ENCODE results near the gene BAZ1B.
A peak's percentile ranks its signal among the peaks of the same experiment; 100 is the strongest.
"Not testable (repeated sequence)": the region's sequence is repeated elsewhere in the genome, so short reads cannot be mapped to it uniquely, and the experiment has no call there.

Gene BAZ1B

DNA sequence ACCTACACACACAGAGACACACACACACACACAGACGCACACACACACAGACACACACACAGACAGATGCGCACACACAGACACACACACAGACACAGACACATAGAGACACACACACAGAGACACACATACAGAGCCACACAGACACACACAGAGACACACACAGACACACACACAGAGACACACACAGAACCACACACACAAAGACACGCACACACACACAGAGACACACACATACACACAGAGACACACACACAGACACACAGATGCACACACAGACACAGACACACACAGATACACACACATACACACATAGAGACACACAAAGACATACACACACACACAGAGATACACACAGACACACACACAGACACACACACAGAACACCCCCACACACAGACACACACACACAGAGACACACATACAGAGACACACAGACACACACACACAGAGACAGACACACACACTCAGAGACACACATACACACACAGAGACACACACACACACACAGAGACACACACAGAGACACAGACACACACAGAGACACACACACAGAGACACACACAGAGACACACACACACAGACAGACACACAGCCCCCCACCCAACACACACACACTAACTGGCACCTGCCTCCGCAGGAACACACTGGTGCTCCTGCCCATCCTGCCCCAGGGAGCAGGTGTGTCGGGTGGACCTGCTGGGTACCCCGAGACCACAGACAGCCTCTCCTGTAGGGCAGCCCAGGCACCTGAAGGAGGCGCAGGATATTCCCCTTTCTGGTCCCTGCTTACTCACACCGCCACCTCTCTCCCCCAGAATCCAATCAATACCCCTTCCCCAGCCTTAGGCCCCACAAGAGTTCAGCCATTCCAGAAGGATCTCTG is 93.9 kb downstream of the BAZ1B start:
- no peak for DNase-seq
- no peak for ATAC-seq

DNA sequence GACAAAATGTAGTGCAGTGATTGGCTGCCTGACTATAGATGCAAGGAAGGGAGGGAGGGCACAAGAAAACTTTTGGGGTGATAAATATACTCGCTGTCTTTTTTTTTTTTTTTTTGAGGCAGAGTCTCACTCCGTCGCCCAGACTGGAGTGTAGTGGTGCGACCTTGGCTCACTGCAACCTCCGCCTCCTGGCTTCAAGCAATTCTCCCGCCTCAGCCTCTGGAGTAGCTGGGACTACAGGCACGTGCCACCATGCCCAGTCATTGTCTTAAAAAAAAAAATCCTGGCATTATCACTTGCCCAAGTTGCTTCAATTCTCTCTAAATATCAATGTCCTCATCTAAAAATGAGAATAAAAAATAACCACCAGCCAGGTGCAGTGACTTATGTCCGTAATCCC is 96.1 kb downstream of the BAZ1B start:
- ATAC-seq (no peak), DNase-seq (no peak)

DNA sequence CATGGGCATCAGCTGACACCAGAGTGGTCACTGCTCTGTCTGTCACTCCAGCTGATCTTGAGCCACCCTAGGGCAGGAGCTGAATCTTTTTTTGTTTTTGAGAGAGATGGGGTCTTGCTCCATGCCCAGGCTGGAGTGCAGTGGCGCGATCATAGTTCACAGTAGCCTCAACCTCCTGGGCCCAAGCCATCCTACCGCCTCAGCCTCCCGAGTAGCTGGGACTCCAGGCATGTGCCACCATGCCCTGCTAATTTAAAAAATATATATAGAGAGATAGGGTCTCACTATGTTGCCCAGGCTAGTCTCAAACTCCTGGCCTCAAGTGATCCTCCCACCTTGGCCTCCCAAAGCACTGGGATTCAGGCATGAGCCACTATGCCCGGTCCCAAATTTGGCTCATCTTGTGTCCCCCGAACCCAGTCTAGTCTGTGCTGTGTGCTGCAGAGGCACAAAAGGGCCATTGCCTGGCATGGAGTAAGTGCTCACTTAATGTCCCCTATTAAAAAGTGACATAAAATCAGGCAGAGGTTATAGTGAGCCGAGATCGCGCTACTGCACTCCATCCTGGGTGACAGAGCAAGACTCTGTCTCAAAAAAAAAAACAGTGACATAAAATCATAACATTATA is 96.6 kb downstream of the BAZ1B start:
- no peak for DNase-seq
- no peak for ATAC-seq

DNA sequence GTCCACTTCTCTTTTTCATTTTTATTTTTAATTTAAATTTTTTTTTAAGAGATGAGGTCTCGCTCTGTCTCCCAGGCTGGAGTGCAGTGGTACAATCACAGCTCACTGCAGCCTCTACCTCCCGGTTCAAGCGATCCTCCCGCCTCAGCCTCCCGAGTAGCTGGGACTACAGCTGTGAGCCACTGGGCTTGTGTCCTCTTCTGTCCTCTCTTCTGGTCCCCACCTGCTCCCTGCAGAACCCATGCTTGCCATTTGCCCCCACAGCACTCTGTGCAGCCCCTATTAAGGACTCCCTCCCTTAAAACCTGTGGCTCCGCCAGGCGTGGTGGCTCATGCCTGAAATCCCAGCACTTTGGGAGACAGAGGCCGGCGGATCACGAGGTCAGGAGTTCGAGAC is 97.6 kb downstream of the BAZ1B start:
- ATAC-seq (no peak), DNase-seq (no peak)

DNA sequence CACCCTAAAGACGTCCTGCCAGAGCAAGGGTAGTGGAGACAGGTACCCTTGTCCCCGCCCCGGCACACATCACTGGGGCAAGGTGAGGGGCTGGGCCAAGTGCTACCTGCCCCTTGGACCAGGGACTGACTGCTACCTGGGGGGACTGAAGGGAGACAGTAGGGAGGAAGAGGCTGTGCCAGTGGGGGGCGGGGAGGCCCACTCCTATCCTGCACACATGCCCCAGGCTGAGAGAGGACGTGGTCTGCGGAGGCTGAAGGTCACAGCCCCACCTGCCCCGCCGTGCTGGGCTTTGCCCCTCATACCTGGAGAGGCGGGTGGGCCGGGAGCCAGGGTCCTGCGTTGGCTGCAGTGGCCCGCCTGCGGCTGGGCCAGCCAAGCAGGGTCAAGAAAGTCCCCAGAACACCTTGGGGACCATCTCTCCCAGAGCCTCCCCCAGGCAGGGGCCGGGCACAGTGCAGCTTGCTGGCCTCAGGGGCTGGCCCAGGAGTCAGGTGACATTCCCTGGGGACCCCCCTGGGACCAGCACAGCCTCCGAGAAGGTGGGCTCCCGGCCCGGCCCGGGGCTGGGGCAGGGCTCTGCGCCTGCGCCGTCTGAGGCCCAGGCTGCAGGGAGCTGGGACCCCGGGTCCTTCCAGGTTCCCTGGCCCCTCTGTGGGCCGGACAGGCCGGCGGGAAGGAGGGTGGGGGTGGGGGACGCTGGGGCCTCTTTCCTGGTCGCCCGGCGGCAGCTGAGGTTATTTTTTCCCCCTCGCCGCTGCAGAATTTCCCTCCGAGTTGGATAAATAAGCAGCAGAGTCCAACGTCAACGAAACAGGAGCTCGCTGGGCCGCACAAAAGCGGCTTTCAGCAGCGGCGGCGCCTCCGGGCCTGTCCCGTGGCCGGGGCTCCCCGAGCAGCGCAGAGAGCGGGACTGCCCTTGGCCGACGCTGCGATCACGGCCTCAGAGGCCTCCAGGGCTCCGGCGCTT is 98.3 kb downstream of the BAZ1B start:
- no peak for DNase-seq
- ATAC-seq = no peak

DNA sequence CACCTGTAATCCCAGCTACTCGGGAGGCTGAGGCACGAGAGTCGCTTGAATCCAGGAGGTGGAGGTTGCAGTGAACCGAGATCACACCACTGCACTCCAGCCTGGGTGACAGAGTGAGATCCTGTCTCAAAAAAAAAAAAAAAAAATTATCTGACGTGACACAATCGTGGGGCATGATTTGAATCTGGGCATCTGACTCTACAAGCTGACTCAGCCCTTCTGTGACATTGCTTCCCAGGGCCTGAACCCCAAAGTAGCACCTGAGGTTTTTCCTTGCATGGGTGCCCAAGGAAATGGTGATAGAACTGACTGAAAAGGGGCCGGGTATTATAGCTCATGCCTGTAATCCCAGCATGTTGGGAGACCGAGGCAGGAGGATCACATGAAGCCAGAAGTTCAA is 101.5 kb downstream of the BAZ1B start:
- DNase-seq, ATAC-seq: not testable (repeated sequence)

DNA sequence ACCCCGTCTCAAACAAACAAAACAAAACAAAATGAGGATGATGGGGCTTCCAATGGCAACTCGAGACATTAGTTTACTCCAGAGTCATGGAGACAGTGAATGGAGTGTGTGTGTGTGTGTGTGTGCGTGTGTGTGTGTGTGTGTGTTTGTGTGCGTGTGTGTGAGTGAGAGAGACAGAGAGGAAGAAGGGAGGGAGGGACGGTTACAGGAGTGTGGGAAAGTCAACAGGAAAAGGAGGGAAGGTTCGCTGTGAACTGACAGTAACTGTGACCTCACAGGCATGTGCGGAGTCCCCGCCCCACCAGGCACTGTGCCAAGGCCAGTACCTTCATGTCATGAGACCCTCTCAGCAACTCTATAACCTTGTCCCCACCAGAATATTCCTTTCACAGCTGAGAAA is 102.1 kb downstream of the BAZ1B start:
- DNase-seq, ATAC-seq: not testable (repeated sequence)

DNA sequence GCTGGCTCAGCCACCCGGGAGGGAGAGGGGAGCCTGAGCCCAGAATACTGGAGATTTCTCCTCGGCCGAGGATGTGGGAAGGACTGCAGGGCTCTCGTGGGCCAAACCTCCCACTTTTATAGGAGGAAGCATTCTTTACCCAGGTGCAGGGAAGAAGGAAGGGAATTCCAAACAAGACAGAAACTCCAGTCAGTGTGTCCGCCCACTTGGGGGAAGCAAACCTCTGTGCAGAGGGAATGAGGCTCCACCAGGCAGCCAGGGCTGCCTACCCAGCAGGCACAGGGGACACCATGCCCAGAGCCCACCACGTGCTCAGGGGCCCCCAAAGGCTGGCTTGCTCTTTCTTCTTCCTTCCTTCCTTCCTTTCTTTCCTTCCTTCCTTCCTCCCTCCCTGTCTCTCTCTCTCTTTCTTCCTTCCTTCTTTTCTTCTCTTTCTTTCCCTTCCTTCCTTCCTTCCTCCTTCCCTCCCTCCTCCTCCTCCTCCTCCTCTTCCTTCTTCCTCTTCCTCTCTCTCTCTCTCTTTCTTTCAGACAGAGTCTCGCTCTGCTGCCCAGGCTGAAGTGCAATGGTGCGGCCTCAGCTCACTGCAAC is 103.9 kb downstream of the BAZ1B start:
- ATAC-seq = no peak
- DNase-seq = no peak

DNA sequence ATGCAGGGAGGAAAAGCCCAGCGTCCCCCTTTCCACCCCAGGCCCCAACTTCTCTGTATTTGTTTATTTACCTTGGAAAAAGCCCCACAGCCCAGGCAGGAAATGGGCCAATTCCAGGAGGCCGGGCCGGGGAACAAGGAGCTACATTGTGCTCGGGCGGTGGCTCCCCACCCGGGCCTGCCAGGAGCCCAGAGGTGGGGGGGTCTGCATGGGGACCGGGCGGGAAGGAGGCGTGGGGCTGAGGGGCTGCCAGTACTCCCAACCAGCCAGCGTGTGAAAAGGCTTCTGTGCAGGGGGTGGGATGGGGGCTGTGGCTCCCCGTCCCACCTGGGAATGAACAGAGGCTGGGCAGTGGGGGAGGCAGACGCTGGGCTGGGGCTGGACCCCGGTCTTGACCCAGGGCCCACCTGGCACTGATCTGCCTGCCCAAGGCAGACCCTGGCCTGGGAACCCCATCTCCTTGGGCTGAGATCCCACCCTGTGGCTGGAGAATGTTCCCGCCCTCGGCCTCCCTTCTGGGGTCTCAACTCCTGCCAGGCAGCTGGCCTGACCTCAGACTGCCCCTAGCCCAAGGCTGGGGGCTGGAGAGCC is 111.5 kb downstream of the BAZ1B start:
- DNase-seq, ATAC-seq: not testable (repeated sequence)

DNA sequence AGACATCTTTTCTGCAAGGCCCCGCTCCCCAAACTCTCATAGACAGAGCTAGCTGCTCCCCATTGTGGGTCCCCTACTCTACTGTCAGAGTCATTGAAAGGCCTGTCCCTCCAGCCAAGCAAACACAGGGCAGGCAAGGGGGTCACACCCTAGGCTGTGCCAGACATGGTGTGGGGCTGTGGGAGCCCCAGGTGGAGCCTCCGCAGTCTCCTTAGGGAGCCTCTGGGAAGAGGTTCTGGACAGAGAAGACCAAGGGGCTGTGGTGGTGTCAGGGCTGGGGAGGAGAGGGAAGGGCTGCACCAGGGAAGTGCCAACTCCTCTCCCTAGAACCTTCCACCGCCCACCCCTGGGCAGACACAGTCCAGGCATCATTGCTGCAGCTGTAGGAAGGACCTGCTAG is 117.2 kb downstream of the BAZ1B start:
- ATAC-seq, DNase-seq: not testable (repeated sequence)

DNA sequence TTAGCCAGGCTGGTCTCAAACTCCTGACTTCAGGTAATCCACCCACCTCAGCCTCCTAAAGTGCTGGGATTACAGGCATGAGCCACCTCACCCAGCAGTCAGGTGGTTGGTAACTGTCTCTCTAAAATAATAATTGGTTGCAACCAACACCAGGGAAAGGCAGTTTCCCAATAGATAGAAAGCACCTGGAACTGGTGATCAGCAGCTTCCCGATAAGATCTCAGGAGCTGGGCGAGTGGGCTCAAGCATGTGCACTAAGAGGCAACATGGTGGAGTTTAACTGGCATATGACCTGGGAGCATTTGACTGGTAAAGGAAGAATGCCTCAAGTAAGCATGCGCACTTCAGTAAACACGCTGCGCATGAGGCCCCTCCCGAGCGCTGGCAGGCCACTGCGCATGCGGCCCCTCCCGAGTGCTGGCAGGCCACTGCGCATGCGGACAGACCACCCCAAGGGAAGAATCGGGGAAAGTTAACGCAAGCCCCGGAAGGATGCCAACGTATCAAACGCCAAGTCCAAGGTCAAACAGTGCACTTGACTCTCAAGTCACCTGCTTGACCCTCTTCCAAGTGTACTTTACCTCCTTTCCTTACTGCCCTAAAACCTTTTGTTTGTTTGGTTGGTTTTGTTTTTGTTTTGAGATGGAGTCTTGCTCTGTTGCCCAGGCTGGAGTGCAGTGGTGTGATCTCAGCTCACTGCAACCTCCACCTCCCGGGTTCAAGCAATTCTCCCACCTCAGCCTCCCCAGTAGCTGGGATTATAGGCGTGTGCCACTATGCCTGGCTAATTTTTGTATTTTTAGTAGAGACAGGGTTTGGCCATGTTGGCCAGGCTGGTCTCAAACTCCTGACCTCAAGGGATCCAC is 122.7 kb downstream of the BAZ1B start:
- not testable (repeated sequence) for ATAC-seq
- peak; percentile 65 for DNase-seq

DNA sequence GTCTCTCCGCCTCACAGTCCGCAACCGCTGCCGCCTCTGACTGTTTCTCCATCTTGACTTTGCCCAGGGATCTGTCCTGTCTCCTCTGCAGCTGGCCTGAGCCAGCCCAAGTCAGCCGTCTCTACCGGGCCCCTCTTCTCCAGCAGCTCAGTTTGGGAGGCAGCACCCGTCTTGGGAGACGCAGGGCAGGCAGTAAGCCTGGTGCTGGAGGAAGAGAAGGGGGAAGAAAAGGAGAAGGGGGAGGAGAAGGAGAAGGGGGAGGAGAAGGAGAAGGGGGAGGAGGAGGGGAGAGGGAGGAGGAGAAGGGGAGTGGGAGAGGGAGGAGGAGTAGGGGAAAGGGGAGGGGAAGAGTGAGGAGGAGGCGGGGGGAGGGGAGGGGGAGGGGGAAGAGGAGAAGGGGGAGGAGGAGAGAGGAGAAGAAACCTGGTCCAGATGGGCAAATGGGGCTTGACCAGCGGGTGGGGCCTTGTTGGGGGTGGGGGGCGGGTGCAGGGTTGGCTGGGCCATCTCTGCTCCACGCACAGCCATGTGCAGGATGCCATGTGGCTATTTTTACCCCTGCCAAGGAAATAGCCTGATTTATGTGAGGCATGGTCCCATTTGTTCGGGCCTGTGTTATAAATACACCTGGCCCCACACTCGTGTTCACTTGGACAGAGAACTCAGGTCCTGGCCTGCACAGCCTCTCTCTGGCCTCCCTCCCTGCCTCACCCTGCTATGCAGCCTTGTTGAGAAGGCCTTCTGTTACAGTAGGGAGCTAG is 124.4 kb downstream of the BAZ1B start:
- DNase-seq (no peak), ATAC-seq (no peak)

DNA sequence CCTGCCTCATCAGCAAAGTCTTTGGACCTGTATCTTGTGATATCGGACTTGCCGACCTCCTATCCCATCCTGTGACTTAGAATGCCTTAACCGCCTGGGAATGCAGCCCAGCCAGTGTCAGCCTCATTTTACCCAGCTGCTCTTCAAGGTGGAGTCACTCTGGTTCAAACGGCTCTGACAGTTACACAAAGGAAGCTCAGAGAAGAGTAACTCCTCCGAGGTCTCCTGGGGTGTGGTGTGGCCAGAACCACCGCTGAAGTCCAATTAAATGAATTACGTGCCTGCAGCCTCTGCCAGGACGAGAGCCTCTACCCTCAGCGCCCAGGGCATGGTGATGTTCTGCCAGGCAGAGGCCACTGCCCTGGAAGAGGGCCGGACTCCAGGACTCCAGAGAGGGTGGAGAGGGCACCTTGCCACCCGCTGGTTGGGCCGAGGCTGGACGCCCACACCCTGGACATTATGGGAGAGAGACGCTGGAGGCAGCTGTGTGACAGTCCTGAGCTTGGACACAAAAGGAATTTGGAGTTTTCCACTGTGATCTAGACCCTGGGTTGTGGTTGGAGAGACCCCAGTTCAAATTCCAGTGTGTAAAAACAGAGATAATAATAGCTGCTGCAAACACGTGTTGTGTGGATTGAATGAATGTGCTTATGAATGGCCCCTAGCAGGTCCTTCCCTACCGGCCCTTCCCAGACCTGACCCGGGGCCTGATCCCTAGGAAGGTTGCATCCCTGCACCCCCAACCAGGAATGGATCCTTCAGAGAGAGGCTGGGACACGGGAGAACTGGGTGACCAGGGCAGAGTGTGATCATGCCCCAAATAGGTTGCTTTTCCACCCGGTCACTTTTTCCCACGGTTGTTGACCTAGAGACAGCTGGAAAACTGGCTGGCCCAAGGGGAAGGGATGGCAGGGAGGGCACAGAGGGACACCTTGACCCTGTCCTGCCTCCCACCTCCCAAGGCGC is 126.3 kb downstream of the BAZ1B start:
- ATAC-seq (no peak), DNase-seq (no peak)

DNA sequence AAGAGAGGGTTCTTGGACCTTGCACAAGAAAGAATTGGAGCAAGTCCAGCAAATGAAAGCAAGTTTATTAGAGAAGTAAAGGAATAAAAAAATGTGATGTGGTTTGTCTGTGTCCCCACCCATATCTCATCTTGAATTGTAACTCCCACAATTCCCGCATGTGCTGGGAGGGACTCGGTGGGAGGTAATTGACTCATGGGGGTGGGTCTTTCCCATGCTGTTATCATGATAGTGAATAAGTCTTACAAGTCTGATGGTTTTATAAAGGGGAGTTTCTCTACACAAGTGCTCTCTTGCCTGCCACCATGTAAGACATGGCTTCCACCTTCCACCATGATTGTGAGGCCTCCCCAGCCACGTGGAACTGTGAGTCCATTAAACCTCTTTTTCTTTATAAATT is 127.7 kb downstream of the BAZ1B start:
- no peak for DNase-seq

DNA sequence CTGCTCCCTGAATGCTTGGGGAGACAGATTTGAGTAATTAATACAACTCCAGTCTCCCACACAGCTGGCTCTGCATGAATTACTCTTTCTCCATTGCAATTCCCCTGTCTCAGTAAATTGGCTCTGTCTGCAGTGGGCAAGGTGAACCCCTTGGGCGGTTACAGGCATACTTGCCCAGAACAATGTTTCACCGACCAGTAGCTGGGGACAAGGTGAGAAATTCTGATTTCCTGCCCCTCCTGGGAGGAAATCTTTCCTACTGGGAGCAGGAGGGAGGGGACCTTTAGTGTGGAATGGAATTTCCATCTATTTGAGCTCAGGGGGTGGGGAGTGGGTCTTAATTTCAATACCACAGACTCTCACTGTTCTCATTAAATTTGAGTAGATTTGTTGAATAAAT is 130.7 kb downstream of the BAZ1B start:
- ATAC-seq = no peak
- DNase-seq = no peak

More for the DNA sequence above, 127.7 kb downstream of the BAZ1B start:
- no peak for ATAC-seq
